GM12878 (cell line): ENCODE data around the gene SUPT4H1.

ENCODE experiments used
- BCL3 ChIP-seq: IDR thresholded peaks from 2 replicates; pipeline ENCODE4 v1.6.1; 2011; ENCODE audit warnings: borderline replicate concordance, low read depth, mild to moderate bottlenecking, moderate library complexity, low read length; ENCODE audit not compliant: insufficient read depth, poor library complexity, severe bottlenecking
- CTCF ChIP-seq, 3 experiments: IDR thresholded peaks in 2 of 3; conservative IDR thresholded peaks in 1 of 3; 2 replicates each; pipeline ENCODE4 v1.5.1; 2011; ENCODE audit warnings: low read depth in 3 of 3, low read length in 3 of 3, mild to moderate bottlenecking in 3 of 3, control low read depth in 2 of 3, moderate library complexity in 2 of 3, inconsistent platforms in 1 of 3, mixed read lengths in 1 of 3; ENCODE audit not compliant: control insufficient read depth in 2 of 3, insufficient read depth in 1 of 3; ENCODE audit errors: extremely low read depth in 1 of 3
- ETV6 ChIP-seq, 2 experiments: fragments of 450-650 bp in 1 of 2; IDR thresholded peaks in 1 of 2; conservative IDR thresholded peaks in 1 of 2; 2 replicates each; pipeline ENCODE4 v1.6.1; 2014; ENCODE audit warnings: antibody characterized with exemption in 1 of 2, borderline replicate concordance in 1 of 2, low read depth in 1 of 2, mild to moderate bottlenecking in 1 of 2, moderate library complexity in 1 of 2
- NR2C2 ChIP-seq: IDR thresholded peaks from 2 replicates; pipeline ENCODE4 v1.6.1; 2011; ENCODE audit warnings: borderline replicate concordance, low read depth; ENCODE audit not compliant: control insufficient read depth, insufficient read length
- POLR2A ChIP-seq: IDR thresholded peaks from 2 replicates; pipeline ENCODE4 v1.6.1; 2011; ENCODE audit warnings: low read depth, mild to moderate bottlenecking, low read length
- USF2 ChIP-seq: IDR thresholded peaks from 2 replicates; pipeline ENCODE4 v1.6.1; 2011; ENCODE audit warnings: low read depth, low read length, improper control_type of control experiment, borderline replicate concordance

GRCh38 chr17:58352596-58353388 lies 791 bp upstream of the SUPT4H1 start:
- TF ChIP-seq CTCF (IDR thresholded peaks at IDR 0.05 in 2 of 3, conservative IDR thresholded peaks at IDR 0.05 in 1 of 3; ENCODE audit: control insufficient read depth in 2 of 3, extremely low read depth in 1 of 3, insufficient read depth in 1 of 3, low read depth in 3 of 3, low read length in 3 of 3) (no peak), NR2C2 (no peak), BCL3 (no peak), USF2 (no peak), ETV6 (conservative IDR thresholded peaks at IDR 0.05 in 1 of 2, IDR thresholded peaks at IDR 0.05 in 1 of 2; ENCODE audit: borderline replicate concordance in 1 of 2, low read depth in 1 of 2) (no peak), POLR2A (no peak)
